TTC549 (cell line): Measurements from ENCODE around the gene ECHDC3.

Experiments
- FAIRE-seq: peaks from 2 replicates; lab custom pipeline; 2012; peaks lifted over from hg19 to GRCh38; lab: Jason Lieb, UNC

ECHDC3 gene

GRCh38 chr10:11783558-11783865, 41.3 kb downstream of the ECHDC3 start:
- FAIRE-seq, result no peak

- no peak for FAIRE-seq
Observed at GRCh38 chr10:11787374-11787773, 45.2 kb downstream of the ECHDC3 start.

- FAIRE-seq, result no peak
Observed at GRCh38 chr10:11787846-11788245, 45.7 kb downstream of the ECHDC3 start.

GRCh38 chr10:11789306-11789705, 47.1 kb downstream of the ECHDC3 start:
- FAIRE-seq, result no peak

- no peak for FAIRE-seq
Observed at GRCh38 chr10:11789956-11790355, 47.8 kb downstream of the ECHDC3 start.

GRCh38 chr10:11793762-11794479, 51.7 kb downstream of the ECHDC3 start:
- FAIRE-seq, result no peak

GRCh38 chr10:11794566-11794965, 52.4 kb downstream of the ECHDC3 start:
- FAIRE-seq, result no peak

- FAIRE-seq, result no peak
Observed at GRCh38 chr10:11795101-11795920, 53.1 kb downstream of the ECHDC3 start.

GRCh38 chr10:11796474-11796873, 54.3 kb downstream of the ECHDC3 start:
- FAIRE-seq, result no peak

- no peak for FAIRE-seq
Observed at GRCh38 chr10:11797281-11797680, 55.1 kb downstream of the ECHDC3 start.

GRCh38 chr10:11797847-11798633, 55.9 kb downstream of the ECHDC3 start:
- FAIRE-seq, result no peak

GRCh38 chr10:11798845-11799735, 56.9 kb downstream of the ECHDC3 start:
- FAIRE-seq, result no peak

- FAIRE-seq, result no peak
Observed at GRCh38 chr10:11799736-11800080, 57.5 kb downstream of the ECHDC3 start.

- FAIRE-seq, result no peak
Observed at GRCh38 chr10:11804336-11804735, 62.2 kb downstream of the ECHDC3 start.

- no peak for FAIRE-seq
Observed at GRCh38 chr10:11805792-11806191, 63.6 kb downstream of the ECHDC3 start.

GRCh38 chr10:11806706-11807105, 64.5 kb downstream of the ECHDC3 start:
- FAIRE-seq, result no peak

- FAIRE-seq, result no peak
Observed at GRCh38 chr10:11808808-11809207, 66.6 kb downstream of the ECHDC3 start.

- no peak for FAIRE-seq
Observed at GRCh38 chr10:11810313-11810766, 68.2 kb downstream of the ECHDC3 start.

- FAIRE-seq, result no peak
Observed at GRCh38 chr10:11810973-11811372, 68.8 kb downstream of the ECHDC3 start.

- no peak for FAIRE-seq
Observed at GRCh38 chr10:11813177-11813576, 71.0 kb downstream of the ECHDC3 start.
